Fibroblast of lung (primary cell): ENCODE data around the gene TFF1. TPM values are rescaled to one million over a fixed set of nuclear protein-coding genes. Genes with fewer than 3 reads are reported as not detected.

Experiments
- DNase-seq, 2 donors: peaks; one replicate each; pipeline versions ENCODE4 v3.0.0 to v3.0.0-alpha.2; 2010; ENCODE audit warnings: low read depth in 2 of 2
- H2AFZ ChIP-seq: 2 replicates; pipeline ENCODE4 v1.5.1; 2012; ENCODE audit warnings: low read length, control low read depth, inconsistent platforms
- H3K27ac ChIP-seq: 2 replicates; pipeline ENCODE4 v1.5.1; 2011; ENCODE audit warnings: low read length, control low read depth; ENCODE audit not compliant: insufficient read depth
- H3K27me3 ChIP-seq: 2 replicates; pipeline ENCODE4 v1.5.1; 2011; ENCODE audit warnings: mild to moderate bottlenecking, low read length; ENCODE audit not compliant: control insufficient read depth, insufficient read depth
- H3K36me3 ChIP-seq: 2 replicates; pipeline ENCODE4 v1.5.1; 2011; ENCODE audit warnings: low read length; ENCODE audit not compliant: control insufficient read depth, insufficient read depth
- H3K4me1 ChIP-seq: 2 replicates; pipeline ENCODE4 v1.5.1; 2011; ENCODE audit warnings: low read length; ENCODE audit not compliant: control insufficient read depth, insufficient read depth; ENCODE audit errors: extremely low read depth
- H3K4me2 ChIP-seq: 2 replicates; pipeline ENCODE4 v1.5.1; 2011; ENCODE audit warnings: low read length, control low read depth; ENCODE audit not compliant: insufficient read depth; ENCODE audit errors: extremely low read depth
- H3K4me3 ChIP-seq, 4 experiments: fragments of 200-600 bp in 1 of 4; sonication (generic) in 1 of 4; replicated peaks in 1 of 4; 2 replicates each; pipeline ENCODE4 v1.5.1; 2011 to 2016; ENCODE audit warnings: low read length in 4 of 4, low read depth in 3 of 4, mild to moderate bottlenecking in 3 of 4, control low read depth in 2 of 4, inconsistent platforms in 1 of 4, mixed read lengths in 1 of 4; ENCODE audit not compliant: insufficient read depth in 1 of 4; ENCODE audit errors: control extremely low read depth in 1 of 4
- H3K79me2 ChIP-seq: 2 replicates; pipeline ENCODE4 v1.5.1; 2012; ENCODE audit warnings: mild to moderate bottlenecking, low read length, inconsistent platforms; ENCODE audit not compliant: control insufficient read depth, insufficient read depth
- H3K9ac ChIP-seq: 2 replicates; pipeline ENCODE4 v1.5.1; 2011; ENCODE audit warnings: mild to moderate bottlenecking, low read length, control low read depth; ENCODE audit not compliant: insufficient read depth
- H3K9me3 ChIP-seq: 2 replicates; pipeline ENCODE4 v1.5.1; 2012; ENCODE audit warnings: low read depth, low read length; ENCODE audit not compliant: control insufficient read depth, insufficient read depth
- H4K20me1 ChIP-seq: 2 replicates; pipeline ENCODE4 v1.5.1; 2011; ENCODE audit warnings: low read length; ENCODE audit not compliant: control insufficient read depth, insufficient read depth; ENCODE audit errors: extremely low read depth
- EZH2 ChIP-seq: IDR thresholded peaks from 2 replicates; pipeline ENCODE4 v1.5.1; 2012; ENCODE audit warnings: low read length, control low read depth, mild to moderate bottlenecking; ENCODE audit errors: missing control alignments
- polyA plus RNA-seq, 2 donors: library from polyadenylated mRNA; depleted of rRNA in 1 of 2; stranded (reverse) in 1 of 2; unstranded in 1 of 2; fragments of >200 nt; gene quantifications; 2 replicates each; pipeline ENCODE4 v1.2.1, GENCODE V29; 2011 to 2012; ENCODE audit warnings: missing spikeins in 1 of 2
- total RNA-seq: library from RNA; depleted of rRNA; stranded (reverse); fragments of >200 nt; gene quantifications from 2 replicates; pipeline ENCODE4 v1.2.1, GENCODE V29; 2014
- TF ChIP-seq, protein P1 (sequence below), 2 donors: IDR thresholded peaks in 1 of 2; conservative IDR thresholded peaks in 1 of 2; 1 replicate in 1 of 2; 2 replicates in 1 of 2; pipeline ENCODE4 v1.5.1; 2011 to 2012; ENCODE audit warnings: low read length in 2 of 2, control low read depth in 1 of 2, inconsistent platforms in 1 of 2, low read depth in 1 of 2, mild to moderate bottlenecking in 1 of 2

Gene TFF1
- total and polyA plus RNA-seq, 2 donors (not counting 1 experiment from before 2014, with no cell fraction given) = not detected

- no peak overlapping the region for H3K9ac ChIP-seq
- H3K27me3 ChIP-seq = no peaks in the 10 kb centered on the region
- no peak overlapping the region for H3K4me3 ChIP-seq
- H3K9me3 ChIP-seq = no peaks in the 10 kb centered on the region
- no peak for DNase-seq
- H3K36me3 ChIP-seq = no peaks in the 10 kb centered on the region
- no peak overlapping the region for H3K27ac ChIP-seq
- no peaks in the 10 kb centered on the region for H4K20me1 ChIP-seq
- no peak overlapping the region for H2AFZ ChIP-seq
- TF ChIP-seq EZH2 = no peak
- TF ChIP-seq, protein P1, sequence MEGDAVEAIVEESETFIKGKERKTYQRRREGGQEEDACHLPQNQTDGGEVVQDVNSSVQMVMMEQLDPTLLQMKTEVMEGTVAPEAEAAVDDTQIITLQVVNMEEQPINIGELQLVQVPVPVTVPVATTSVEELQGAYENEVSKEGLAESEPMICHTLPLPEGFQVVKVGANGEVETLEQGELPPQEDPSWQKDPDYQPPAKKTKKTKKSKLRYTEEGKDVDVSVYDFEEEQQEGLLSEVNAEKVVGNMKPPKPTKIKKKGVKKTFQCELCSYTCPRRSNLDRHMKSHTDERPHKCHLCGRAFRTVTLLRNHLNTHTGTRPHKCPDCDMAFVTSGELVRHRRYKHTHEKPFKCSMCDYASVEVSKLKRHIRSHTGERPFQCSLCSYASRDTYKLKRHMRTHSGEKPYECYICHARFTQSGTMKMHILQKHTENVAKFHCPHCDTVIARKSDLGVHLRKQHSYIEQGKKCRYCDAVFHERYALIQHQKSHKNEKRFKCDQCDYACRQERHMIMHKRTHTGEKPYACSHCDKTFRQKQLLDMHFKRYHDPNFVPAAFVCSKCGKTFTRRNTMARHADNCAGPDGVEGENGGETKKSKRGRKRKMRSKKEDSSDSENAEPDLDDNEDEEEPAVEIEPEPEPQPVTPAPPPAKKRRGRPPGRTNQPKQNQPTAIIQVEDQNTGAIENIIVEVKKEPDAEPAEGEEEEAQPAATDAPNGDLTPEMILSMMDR (conservative IDR thresholded peaks at IDR 0.05 in 1 of 2, IDR thresholded peaks at IDR 0.05 in 1 of 2; ENCODE audit: low read depth in 1 of 2, low read length in 2 of 2) = no peak
- H3K79me2 ChIP-seq = no peaks in the 10 kb centered on the region
- no peaks in the 10 kb centered on the region for H3K4me1 ChIP-seq
- H3K4me2 ChIP-seq = no peak overlapping the region
Observed at GRCh38 chr21:42350318-42350910, 15.9 kb downstream of the TFF1 start.

- DNase-seq = no peak
- no peak for TF ChIP-seq EZH2
- TF ChIP-seq, protein P1 (conservative IDR thresholded peaks at IDR 0.05 in 1 of 2, IDR thresholded peaks at IDR 0.05 in 1 of 2; ENCODE audit: low read depth in 1 of 2, low read length in 2 of 2) = no peak
- no peak overlapping the region for H3K4me2 ChIP-seq
- H3K27ac ChIP-seq = no peak overlapping the region
- H3K27me3 ChIP-seq = no peaks in the 10 kb centered on the region
- no peak overlapping the region for H2AFZ ChIP-seq
- H3K4me1 ChIP-seq = no peaks in the 10 kb centered on the region
- no peaks in the 10 kb centered on the region for H3K36me3 ChIP-seq
- H3K4me3 ChIP-seq = no peak overlapping the region
- no peak overlapping the region for H3K9ac ChIP-seq
- H3K9me3 ChIP-seq = no peaks in the 10 kb centered on the region
- H3K79me2 ChIP-seq = no peaks in the 10 kb centered on the region
- H4K20me1 ChIP-seq = no peaks in the 10 kb centered on the region
Observed at GRCh38 chr21:42349420-42350317, 16.7 kb downstream of the TFF1 start.

DNA sequence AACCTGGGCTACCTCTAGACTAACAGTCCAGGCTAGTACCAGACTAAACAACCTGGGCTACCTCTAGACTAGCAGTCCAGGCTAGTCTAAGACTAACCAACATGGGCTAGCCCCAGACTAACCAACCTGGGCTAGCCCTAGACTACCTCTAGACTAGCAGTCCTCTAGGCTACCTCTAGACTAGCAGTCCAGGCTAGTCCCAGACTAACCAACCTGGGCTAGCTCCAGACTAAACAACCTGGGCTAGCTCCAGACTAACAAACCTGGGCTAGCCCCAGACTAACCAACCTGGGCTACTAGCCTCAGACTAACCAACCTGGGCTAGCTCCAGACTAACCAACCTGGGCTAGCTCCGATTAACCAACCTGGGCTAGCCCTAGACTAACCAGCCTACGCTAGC is 17.6 kb downstream of the TFF1 start:
- H3K4me2 ChIP-seq = no peak overlapping the region
- H4K20me1 ChIP-seq = no peaks in the 10 kb centered on the region
- H3K4me3 ChIP-seq = no peak overlapping the region
- no peak overlapping the region for H2AFZ ChIP-seq
- no peaks in the 10 kb centered on the region for H3K4me1 ChIP-seq
- H3K27me3 ChIP-seq = no peaks in the 10 kb centered on the region
- no peaks in the 10 kb centered on the region for H3K36me3 ChIP-seq
- DNase-seq = no peak
- H3K27ac ChIP-seq = no peak overlapping the region
- H3K9me3 ChIP-seq = no peaks in the 10 kb centered on the region
- no peaks in the 10 kb centered on the region for H3K79me2 ChIP-seq
- TF ChIP-seq EZH2 = no peak
- TF ChIP-seq, protein P1 (conservative IDR thresholded peaks at IDR 0.05 in 1 of 2, IDR thresholded peaks at IDR 0.05 in 1 of 2; ENCODE audit: low read depth in 1 of 2, low read length in 2 of 2) = no peak
- H3K9ac ChIP-seq = no peak overlapping the region
